ENCODE measurements around the gene TP53INP2. TPM values are rescaled to one million over a fixed set of nuclear protein-coding genes. Genes with fewer than 3 reads are reported as not detected.

TP53INP2 gene
- total and polyA plus RNA-seq, 2 of the 8 experiments (the other 6 are each of a cell fraction or from before 2014, with no cell fraction given): 2.4 to 4.8 TPM

GRCh38 chr20:34755367-34755766 lies 51.2 kb downstream of the TP53INP2 start:
- no peaks in the 10 kb centered on the region for H3K23me2 ChIP-seq (ENCODE audit: low read depth, low read length)
- H4K5ac ChIP-seq (ENCODE audit: insufficient read length, low read depth, low read length): no peak overlapping the region
- H2BK120ac ChIP-seq (replicated peaks; ENCODE audit: low read depth, low read length): no peak overlapping the region
- no peak overlapping the region for H3K18ac ChIP-seq (ENCODE audit: extremely low read depth, low read length)
- no peak overlapping the region for H2AK5ac ChIP-seq (ENCODE audit: low read depth, low read length)
- no peak overlapping the region for H4K91ac ChIP-seq (replicated peaks; ENCODE audit: insufficient read length, low read length)
- H2BK12ac ChIP-seq (ENCODE audit: low read depth, low read length): no peak overlapping the region
- no peaks in the 10 kb centered on the region for H3K79me1 ChIP-seq (ENCODE audit: low read depth, low read length)
- H3K23ac ChIP-seq (ENCODE audit: insufficient read length): no peak overlapping the region
- H3K9me3 ChIP-seq (ENCODE audit: insufficient read depth in 2 of 2, low read depth in 1 of 2, low read length in 1 of 2): no peaks in the 10 kb centered on the region
- no peak overlapping the region for H2BK5ac ChIP-seq (ENCODE audit: low read depth, low read length)
- no peak overlapping the region for H3K9ac ChIP-seq (replicated peaks in 1 of 4; ENCODE audit: extremely low read depth in 1 of 4, low read depth in 3 of 4, low read length in 3 of 4)
- 92% methylated on average over 1 of the region's 1 CpG; no CpG with 5 or more reads in 1 of the 2 experiments for WGBS, 2 experiments (ENCODE audit: extremely low coverage in 1 of 2, insufficient coverage in 1 of 2, insufficient read length in 1 of 2, insufficient replicate concordance in 2 of 2, low coverage in 1 of 2, low lambda C conversion rate in 2 of 2, missing lambda C conversion rate in 1 of 2)
- no peak overlapping the region for H3K14ac ChIP-seq (ENCODE audit: insufficient read length)
- H3K4ac ChIP-seq (replicated peaks; ENCODE audit: insufficient read length, low read depth, low read length): no peak overlapping the region
- ChIA-PET POLR2A (ENCODE audit: partially characterized antibody) (interaction anchor here (0.6 kb wide), 1 partner anchor 209 kb away, joined by 4 read pairs; no protein-coding TSS in a partner anchor), CTCF (ENCODE audit: partially characterized antibody) (interaction anchor here (0.7 to 1.4 kb wide), 3 partner anchors 10 to 25 kb away, joined by 3 read pairs; no protein-coding TSS in a partner anchor)
- peaks cover 0 to 8% (median 4%) of the 10 kb centered on the region in 4 experiments; a peak in 5 of 8 replicates for H3K36me3 ChIP-seq (ENCODE audit: control insufficient read depth in 2 of 4, insufficient read depth in 4 of 4, low read length in 3 of 4)
- H3K4me2 ChIP-seq (ENCODE audit: insufficient read depth in 1 of 2, low read depth in 2 of 2, low read length in 2 of 2): no peak overlapping the region
- H2AFZ ChIP-seq (ENCODE audit: low read length): no peak overlapping the region
- H3K4me1 ChIP-seq (replicated peaks in 1 of 4; ENCODE audit: control insufficient read depth in 3 of 4, insufficient read depth in 4 of 4, low read length in 3 of 4): no peaks in the 10 kb centered on the region
- H3K79me2 ChIP-seq (ENCODE audit: control insufficient read depth in 1 of 2, insufficient read depth in 2 of 2, low read length in 2 of 2): no peaks in the 10 kb centered on the region
- H4K8ac ChIP-seq (ENCODE audit: extremely low read depth, insufficient read depth, low read length): no peak overlapping the region
- H3K27me3 ChIP-seq (replicated peaks in 1 of 4; ENCODE audit: control insufficient read depth in 3 of 4, extremely low read depth in 1 of 4, insufficient read depth in 3 of 4, low read length in 3 of 4): no peaks in the 10 kb centered on the region
- H3K4me3 ChIP-seq (ENCODE audit: extremely low read depth in 1 of 4, insufficient read depth in 2 of 4, low read depth in 3 of 4, low read length in 4 of 4): no peak overlapping the region
- H4K20me1 ChIP-seq (replicated peaks in 1 of 2; ENCODE audit: control insufficient read depth in 1 of 2, insufficient read depth in 2 of 2, low read length in 2 of 2): no peaks in the 10 kb centered on the region
- H2BK20ac ChIP-seq (ENCODE audit: low read length): no peak overlapping the region
- no peak overlapping the region for H2BK15ac ChIP-seq (ENCODE audit: low read length)
- FAIRE-seq (no peak), DNase-seq (ENCODE audit: low read depth in 1 of 2, low spot score in 2 of 2) (no peak)
- no peak overlapping the region for H3K56ac ChIP-seq (replicated peaks; ENCODE audit: insufficient read length, low read depth, low read length)
- no peak for TF ChIP-seq EP300 (IDR thresholded peaks at IDR 0.05; ENCODE audit: borderline replicate concordance in 1 of 2, low read depth in 2 of 2, low read length in 2 of 2)
- TF ChIP-seq, protein P1, sequence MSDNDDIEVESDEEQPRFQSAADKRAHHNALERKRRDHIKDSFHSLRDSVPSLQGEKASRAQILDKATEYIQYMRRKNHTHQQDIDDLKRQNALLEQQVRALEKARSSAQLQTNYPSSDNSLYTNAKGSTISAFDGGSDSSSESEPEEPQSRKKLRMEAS (IDR thresholded peaks at IDR 0.05): no peak
- TF ChIP-seq FOSL1 (IDR thresholded peaks at IDR 0.05; ENCODE audit: insufficient read depth, low read depth, low read length): no peak
- TF ChIP-seq TAF7 (optimal IDR thresholded peaks at IDR 0.05; ENCODE audit: borderline replicate concordance, low read depth, low read length): no peak
- no peak for TF ChIP-seq GABPA (IDR thresholded peaks at IDR 0.05; ENCODE audit: borderline replicate concordance, insufficient read depth, low read length)
- no peak for TF ChIP-seq GTF2F1 (IDR thresholded peaks at IDR 0.05; ENCODE audit: borderline replicate concordance, low read depth, low read length)
- no peak for TF ChIP-seq SP1 (IDR thresholded peaks at IDR 0.05; ENCODE audit: low read depth, low read length)
- no peak overlapping the region for H3K27ac ChIP-seq (ENCODE audit: low read depth, low read length)
